ENCODE results near the gene PF4V1.

PF4V1 gene

GRCh38 chr4:73869130-73870055, 16.3 kb downstream of the PF4V1 start, which contains the start of gene CXCL1:
CXCL1 (plus strand) TSS chr4:73869393; CDS start chr4:73869471, 78 bp downstream.
- ChIA-PET POLR2A (interaction anchor here (0.5 kb wide), 1 partner anchor 1151 kb away, joined by 3 read pairs; no protein-coding TSS in a partner anchor), CTCF (interaction anchor here (0.5 to 0.8 kb wide), 2 partner anchors 16 to 229 kb away, joined by 3 read pairs; partner anchors contain the start of gene CXCL2)
- no peaks in the 10 kb centered on the region for H3K36me3 ChIP-seq (ENCODE audit: control insufficient read depth in 2 of 2, insufficient read depth in 1 of 2, low read length in 2 of 2)
- H3K9me3 ChIP-seq (ENCODE audit: control insufficient read depth, insufficient read depth, low read depth, low read length): no peaks in the 10 kb centered on the region
- peak within 1 kb of the TSS; percentile 46; the same call in 1 of the 2 replicates for H3K27ac ChIP-seq (ENCODE audit: extremely low read depth, low read depth, low read length)
- H3K4me3 ChIP-seq (ENCODE audit: low read depth, low read length): peak within 1 kb of the TSS; percentile 48
- no peaks in the 10 kb centered on the region for H3K4me1 ChIP-seq (ENCODE audit: control insufficient read depth, insufficient read depth, low read length)
- TF ChIP-seq ZNF768 (tag by site-specific recombination; IDR thresholded peaks at IDR 0.05) (no peak), SP3 (tag by site-specific recombination; IDR thresholded peaks at IDR 0.05) (peak; percentile 58), ZNF157 (tag by site-specific recombination; IDR thresholded peaks at IDR 0.05) (no peak), GLIS2 (tag by site-specific recombination; IDR thresholded peaks at IDR 0.05) (peak; percentile 78), ZBTB10 (tag by site-specific recombination; IDR thresholded peaks at IDR 0.05) (0 out of 2 replicates have a peak, but pooled peaks have one; percentile 50), ZNF670 (tag by site-specific recombination; IDR thresholded peaks at IDR 0.05; ENCODE audit: low read depth) (no peak), ZNF571 (tag by site-specific recombination; IDR thresholded peaks at IDR 0.05) (no peak), ZNF580 (tag by site-specific recombination; IDR thresholded peaks at IDR 0.05) (no peak), SP2 (tag by site-specific recombination; IDR thresholded peaks at IDR 0.05) (peak; percentile 45), SP7 (tag by site-specific recombination; IDR thresholded peaks at IDR 0.05) (0 out of 2 replicates have a peak, but pooled peaks have one; percentile 11), ZNF292 (tag by site-specific recombination; IDR thresholded peaks at IDR 0.05; ENCODE audit: borderline replicate concordance, low read depth) (no peak), ZNF830 (tag by site-specific recombination; IDR thresholded peaks at IDR 0.05; ENCODE audit: low read depth) (no peak), KLF1 (tag by site-specific recombination; IDR thresholded peaks at IDR 0.05) (peak; percentile 51), ZNF341 (tag by site-specific recombination; IDR thresholded peaks at IDR 0.05; ENCODE audit: low read depth) (peak; percentile 62; the same call in 1 of the 2 replicates), ELK4 (IDR thresholded peaks at IDR 0.05; ENCODE audit: borderline replicate concordance, low read depth, low read length) (no peak), ZBTB26 (tag by site-specific recombination; optimal IDR thresholded peaks at IDR 0.05) (peak; percentile 36), ATF2 (tag by site-specific recombination; IDR thresholded peaks at IDR 0.05; ENCODE audit: low read depth) (no peak), IKZF3 (tag by site-specific recombination; IDR thresholded peaks at IDR 0.05) (peak; percentile 58), PRDM10 (tag by site-specific recombination; IDR thresholded peaks at IDR 0.05) (peak; percentile 61), ZNF423 (tag by site-specific recombination; IDR thresholded peaks at IDR 0.05) (peak; percentile 79), KLF10 (tag by site-specific recombination; IDR thresholded peaks at IDR 0.05) (no peak), ZNF394 (tag by site-specific recombination; IDR thresholded peaks at IDR 0.05; ENCODE audit: borderline replicate concordance) (peak; percentile 38; the same call in 1 of the 2 replicates), ZBTB20 (tag by site-specific recombination; IDR thresholded peaks at IDR 0.05) (peak; percentile 78), SCRT2 (tag by site-specific recombination; IDR thresholded peaks at IDR 0.05) (peak; percentile 72), KLF9 (tag by site-specific recombination; IDR thresholded peaks at IDR 0.05; ENCODE audit: low read depth) (peak; percentile 34; the same call in 1 of the 2 replicates), ZFP69B (tag by site-specific recombination; IDR thresholded peaks at IDR 0.05) (peak; percentile 30; the same call in 1 of the 2 replicates)
